Heart left ventricle (tissue), 16 donors: ENCODE data around the gene FLT3LG. TPM values are rescaled to one million over a fixed set of nuclear protein-coding genes. Genes with fewer than 3 reads are reported as not detected.
"Not testable (repeated sequence)": the region's sequence is repeated elsewhere in the genome, so short reads cannot be mapped to it uniquely, and the experiment has no call there.

Experiments
- ATAC-seq, 4 donors: fragments of 200-7000 bp; cut with Tn5 transposase; one replicate each; pipeline ENCODE4 v1.9.1; 2020 to 2022; ENCODE audit warnings: moderate library complexity in 4 of 4, mild to moderate bottlenecking in 3 of 4, moderate number of reproducible peaks in 1 of 4
- DNase-seq, 5 donors: peaks; one replicate each; pipeline ENCODE4 v3.0.0-alpha.2; 2020
- H3K27ac ChIP-seq, 12 donors: fragments of 200-600 bp; sonication (generic) in 4 of 12; one replicate each; pipeline versions ENCODE4 v1.5.0 to v1.8.0; 2016 to 2022; ENCODE audit warnings: mild to moderate bottlenecking in 2 of 12
- H3K27me3 ChIP-seq, 9 donors: fragments of 200-600 bp; sonication (generic) in 2 of 9; one replicate each; pipeline versions ENCODE4 v1.5.1 to v1.8.0; 2016 to 2022; ENCODE audit warnings: mild to moderate bottlenecking in 3 of 9
- H3K36me3 ChIP-seq, 9 donors: fragments of 200-600 bp; sonication (generic) in 2 of 9; one replicate each; pipeline versions ENCODE4 v1.5.0 to v1.8.0; 2018 to 2022; ENCODE audit warnings: mild to moderate bottlenecking in 2 of 9
- H3K4me1 ChIP-seq, 12 donors: fragments of 200-600 bp; sonication (generic) in 4 of 12; one replicate each; pipeline versions ENCODE4 v1.5.0 to v1.8.0; 2016 to 2022; ENCODE audit warnings: mild to moderate bottlenecking in 3 of 12
- H3K4me3 ChIP-seq, 12 donors: fragments of 200-600 bp; sonication (generic) in 4 of 12; one replicate each; pipeline versions ENCODE4 v1.5.0 to v1.8.0; 2017 to 2022; ENCODE audit warnings: mild to moderate bottlenecking in 9 of 12, moderate library complexity in 4 of 12
- H3K9me3 ChIP-seq, 12 donors: fragments of 200-600 bp; sonication (generic) in 4 of 12; one replicate each; pipeline versions ENCODE4 v1.5.0 to v1.8.0; 2016 to 2022; ENCODE audit warnings: mild to moderate bottlenecking in 1 of 12
- CTCF ChIP-seq, 12 donors: fragments of 200-600 bp; sonication (generic) in 4 of 12; IDR thresholded peaks; one replicate each; pipeline versions ENCODE4 v1.5.0 to v1.8.0; 2018 to 2022; ENCODE audit warnings: antibody characterized with exemption in 12 of 12, mild to moderate bottlenecking in 5 of 12
- POLR2A ChIP-seq, 2 donors: fragments of 450-650 bp; IDR thresholded peaks; one replicate each; pipeline ENCODE4 v1.6.1; 2017; ENCODE audit warnings: antibody characterized with exemption in 2 of 2, mild to moderate bottlenecking in 2 of 2, moderate library complexity in 2 of 2
- WGBS, 4 donors: extraction: QIAGEN DNeasy Blood & Tissue Kit in 2 of 4; methylation state at CpG; one replicate each; pipeline versions ENCODE4 v1.1.5 to v1.1.7; 2013 to 2018; 5-methylcytosine and 5-hydroxymethylcytosine counted together
- intact Hi-C, 10 donors: fragments of 100-400 bp; cut with DNase I; formaldehyde crosslinking; loops; one replicate each; pipeline versions ENCODE4 v1.11.1 to v1.14.2; 2022
- polyA plus RNA-seq, 2 donors: library from polyadenylated mRNA; stranded (reverse); fragments of 200-250 nt; gene quantifications; one replicate each; pipeline ENCODE4 v1.2.3, GENCODE V29; 2013
- total RNA-seq, 9 donors: library from RNA; depleted of rRNA in 2 of 9; stranded (reverse); fragments of >200 nt in 2 of 9; fragmentation: NEBNext Ultra II Directional in 3 of 9; extraction: Animal tissue kit (Norgen Biotek cat#: 25700) in 3 of 9; gene quantifications; one replicate each; pipeline versions ENCODE4 v1.1.0 to v1.2.4, GENCODE V29; 2016 to 2023
- donor health status: ischemic (EF 13 %, LVEDD 7.1; RV severe dilation, severe dysfunction).
- donor health status: healthy with polysubstance abuse.
- donor health status: DM: no; HTN: yes; CAD: no.
- donor health status: DM: no; HTN: no; CAD: no.
- donor health status: ischemic (EF 25% LVEDD 6.9; RV normal size, moderate dysfunction).
- donor health status: ischemic (EF 25% LVEDD 5.7; RV mildly dilated, moderate dysfunction).
- donor health status: healthy.
- donor health status: DM: yes; HTN: yes; CAD: no.
- donor health status: ischemic (EF 35%, LVEDD 5.7; RV mildly dilated, moderate dysfunction).
- donor health status: nonischemic (EF 11% LVEDD 7.7; RV severe dilation, severe dysfunction).
- donor health status: DM: yes; HTN: yes; CAD: no.
- donor health status: PGD.
- donor health status: ischemic (EF 29% LVEDD 5.4; RV normal size, mild dysfunction).
- donor health status: nonischemic (EF 23%, LVEDD 6.1; RV moderate dilation, normal function).

Gene FLT3LG
- total and polyA plus RNA-seq, 11 donors, result 1.7 to 13.4 (median 2.6) TPM

DNA sequence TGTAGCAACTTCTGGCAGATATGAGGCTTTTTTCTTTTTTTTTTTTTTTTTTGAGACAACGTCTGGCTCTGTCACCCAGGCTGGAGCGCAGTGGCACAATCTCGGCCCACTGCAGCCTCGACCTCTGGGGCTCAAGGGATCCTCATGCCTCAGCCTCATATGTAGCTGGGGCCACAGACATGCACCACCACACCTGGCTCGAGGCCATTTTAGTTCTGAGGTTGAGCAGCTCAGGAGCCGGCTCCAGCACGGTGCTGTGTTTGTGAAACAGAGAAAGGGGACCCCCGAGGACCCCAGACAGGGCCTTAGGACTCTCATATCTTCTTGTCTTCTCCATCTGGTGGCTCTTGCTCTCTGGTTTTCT is 3.4 kb upstream of the FLT3LG start:
- Histone ChIP-seq H3K4me1 (peaks cover 0 to 48% (median 19%) of the 10 kb centered on the region in 12 donors), H3K36me3 (peaks cover 0 to 17% (median 6%) of the 10 kb centered on the region in 9 donors), H3K27me3 (peaks cover 0 to 6% (median 0%) of the 10 kb centered on the region in 9 donors), H3K9me3 (no peaks in the 10 kb centered on the region), H3K27ac (peak overlapping the region in 4 of 12 donors; percentile 64 to 81 (median 76)), H3K4me3 (no peak overlapping the region)
- 80 to 85% (median 82%) methylated on average over 8 of the region's 8 CpGs for WGBS, 4 donors
- no peak for TF ChIP-seq CTCF (IDR thresholded peaks at IDR 0.05)
- no peak for DNase-seq
- intact Hi-C loops, result no loop called here
- ATAC-seq, result no peak

DNA sequence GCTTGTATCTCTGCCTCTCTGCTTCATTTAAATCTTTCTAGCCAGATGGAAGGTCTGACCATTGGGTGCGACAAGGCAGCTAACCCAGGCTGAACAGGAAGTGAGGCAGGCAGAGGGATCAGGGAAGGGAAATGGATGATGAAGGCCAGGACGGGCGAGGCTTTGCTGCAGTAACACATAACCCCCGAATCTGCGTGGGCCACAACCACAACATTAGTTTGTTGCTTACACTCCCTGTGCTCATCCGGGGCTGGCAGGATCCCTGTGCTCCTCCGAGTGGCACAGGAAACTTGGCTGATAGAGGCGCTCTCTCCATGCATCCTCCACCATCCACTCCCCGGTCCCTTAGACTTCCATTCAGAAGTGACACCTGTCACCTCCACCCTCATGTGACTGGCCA is 1.1 kb upstream of the FLT3LG start:
- DNase-seq (peak in 1 of 5 donors; percentile 23), ATAC-seq (no peak)
- peaks cover 0 to 60% (median 19%) of the 10 kb centered on the region in 12 donors for H3K4me1 ChIP-seq
- H3K9me3 ChIP-seq, result no peaks in the 10 kb centered on the region
- no peak overlapping the region for H3K4me3 ChIP-seq
- TF ChIP-seq CTCF (IDR thresholded peaks at IDR 0.05) (no peak), POLR2A (IDR thresholded peaks at IDR 0.05) (no peak)
- peaks cover 0 to 8% (median 0%) of the 10 kb centered on the region in 9 donors for H3K36me3 ChIP-seq
- H3K27ac ChIP-seq, result peak overlapping the region in 7 of 12 donors; percentile 83 to 93 (median 90)
- peaks cover 0 to 6% (median 0%) of the 10 kb centered on the region in 9 donors for H3K27me3 ChIP-seq
- 64 to 77% (median 70%) methylated on average over 9 of the region's 9 CpGs for WGBS, 4 donors
- intact Hi-C loops, result no loop called here

- H3K4me3 ChIP-seq, result peak overlapping the region in 10 of 12 donors; percentile 56 to 93 (median 68)
- H3K9me3 ChIP-seq, DNase-seq, intact Hi-C loops, H3K27me3 ChIP-seq, H3K36me3 ChIP-seq, ATAC-seq: not testable (repeated sequence)
- H3K4me1 ChIP-seq, result peaks cover 0 to 58% (median 17%) of the 10 kb centered on the region in 12 donors
- H3K27ac ChIP-seq, result peak overlapping the region in 11 of 12 donors; percentile 76 to 96 (median 90)
- 74 to 78% (median 75%) methylated on average over 9 of the region's 9 CpGs for WGBS, 4 donors
Measured at GRCh38 chr19:49473501-49473867, 531 bp upstream of the FLT3LG start.

DNA sequence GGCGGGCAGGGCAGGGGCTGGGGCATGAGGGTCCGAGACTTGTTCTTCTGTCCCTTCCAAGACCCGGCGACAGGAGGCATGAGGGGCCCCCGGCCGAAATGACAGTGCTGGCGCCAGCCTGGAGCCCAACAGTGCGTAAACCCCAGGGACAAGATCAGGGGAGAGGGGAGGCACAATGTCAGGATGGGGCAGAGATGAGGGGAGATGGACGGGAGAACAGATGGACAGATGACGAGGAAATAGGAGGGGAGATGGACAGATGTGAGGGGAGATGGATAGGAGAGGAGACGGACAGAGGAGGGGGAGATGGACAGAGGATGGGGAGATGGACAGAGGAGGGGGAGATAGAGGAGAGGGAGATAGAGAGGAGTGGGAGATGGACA is 518 bp downstream of the FLT3LG start:
- Histone ChIP-seq H3K36me3 (peaks cover 0 to 12% (median 0%) of the 10 kb centered on the region in 9 donors), H3K27me3 (peaks cover 0 to 6% (median 0%) of the 10 kb centered on the region in 9 donors), H3K4me1 (peaks cover 0 to 52% (median 9%) of the 10 kb centered on the region in 12 donors), H3K27ac (peak overlapping the region; percentile 76 to 96 (median 90)), H3K9me3 (no peaks in the 10 kb centered on the region), H3K4me3 (peak overlapping the region; percentile 33 to 93 (median 68))
- ATAC-seq, result no peak
- intact Hi-C loops, result loop anchor here in 1 of 10 donors (1.0 kb wide), 1 partner anchor 73 kb away; no protein-coding TSS in a partner anchor
- DNase-seq, result no peak
- no peak for TF ChIP-seq CTCF (IDR thresholded peaks at IDR 0.05)
- TF ChIP-seq POLR2A (IDR thresholded peaks at IDR 0.05), result no peak
- WGBS, 4 donors, result 9 to 15% (median 10%) methylated on average over 11 of the region's 11 CpGs
